GM12865 (cell line): ENCODE data around the gene PIGB.

ENCODE experiments used
- DNase-seq: peaks from one replicate; pipeline ENCODE4 v3.0.0; 2010; ENCODE audit warnings: low read depth
- H3K4me3 ChIP-seq: 2 replicates; pipeline ENCODE4 v1.5.1; 2011; ENCODE audit warnings: mild to moderate bottlenecking, low read depth, low read length, control low read depth
- CTCF ChIP-seq: IDR thresholded peaks from 2 replicates; pipeline ENCODE4 v1.5.1; 2011; ENCODE audit warnings: low read length, control low read depth, low read depth, inconsistent platforms; ENCODE audit not compliant: insufficient read depth; ENCODE audit errors: missing control alignments

PIGB gene

GRCh38 chr15:55357774-55358173 lies 38.8 kb downstream of the PIGB start:
- no peak for TF ChIP-seq CTCF
- DNase-seq: no peak
- H3K4me3 ChIP-seq: no peak overlapping the region

DNA sequence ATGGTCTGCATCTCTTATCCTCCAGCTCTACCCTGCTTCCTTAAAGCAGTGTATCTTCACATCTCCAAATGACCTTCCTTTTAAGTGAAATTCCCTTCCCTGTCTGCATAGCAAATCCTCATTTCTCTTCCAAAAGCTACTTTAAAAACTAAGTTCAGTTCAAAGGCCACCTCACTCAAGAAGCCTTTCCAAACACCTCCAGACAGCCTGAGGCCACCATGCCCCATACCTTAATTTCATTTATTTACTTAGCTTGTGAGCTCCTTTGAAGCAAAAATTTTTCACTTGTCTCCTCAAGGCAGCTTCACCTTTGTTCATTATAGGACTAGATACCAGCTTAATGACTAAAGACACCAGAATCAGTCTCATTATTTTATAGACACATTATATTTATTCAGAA lies 39.4 kb downstream of the PIGB start:
- TF ChIP-seq CTCF: no peak
- DNase-seq: no peak
- no peak overlapping the region for H3K4me3 ChIP-seq

DNA sequence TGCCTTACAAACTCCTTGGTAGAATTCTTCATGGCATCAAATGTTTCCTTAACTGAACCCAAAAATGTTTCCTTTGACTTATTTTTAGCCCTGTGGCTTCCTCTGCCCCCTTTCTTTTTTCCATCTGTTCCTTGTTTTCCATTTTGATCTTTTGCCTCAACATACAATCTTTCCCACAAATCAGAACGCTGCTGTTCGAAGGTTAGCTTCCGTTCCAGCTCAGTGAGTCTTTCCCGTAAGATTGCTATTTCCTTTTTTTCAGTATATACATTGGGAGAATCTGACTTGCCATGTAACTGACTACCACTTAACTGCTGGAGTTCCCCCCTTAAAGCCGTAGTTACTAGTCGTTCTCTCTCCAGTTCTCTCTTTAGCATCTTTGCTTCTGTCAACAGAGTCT lies 41.2 kb downstream of the PIGB start:
- no peak for DNase-seq
- no peak overlapping the region for H3K4me3 ChIP-seq
- TF ChIP-seq CTCF: no peak

GRCh38 chr15:55361048-55361447 lies 42.0 kb downstream of the PIGB start:
- no peak overlapping the region for H3K4me3 ChIP-seq
- DNase-seq: no peak
- no peak for TF ChIP-seq CTCF

GRCh38 chr15:55362641-55363040 lies 43.6 kb downstream of the PIGB start:
- H3K4me3 ChIP-seq: no peak overlapping the region
- DNase-seq: no peak
- TF ChIP-seq CTCF: no peak

GRCh38 chr15:55366981-55367380 lies 48.0 kb downstream of the PIGB start:
- TF ChIP-seq CTCF: no peak
- no peak for DNase-seq
- H3K4me3 ChIP-seq: no peak overlapping the region

DNA sequence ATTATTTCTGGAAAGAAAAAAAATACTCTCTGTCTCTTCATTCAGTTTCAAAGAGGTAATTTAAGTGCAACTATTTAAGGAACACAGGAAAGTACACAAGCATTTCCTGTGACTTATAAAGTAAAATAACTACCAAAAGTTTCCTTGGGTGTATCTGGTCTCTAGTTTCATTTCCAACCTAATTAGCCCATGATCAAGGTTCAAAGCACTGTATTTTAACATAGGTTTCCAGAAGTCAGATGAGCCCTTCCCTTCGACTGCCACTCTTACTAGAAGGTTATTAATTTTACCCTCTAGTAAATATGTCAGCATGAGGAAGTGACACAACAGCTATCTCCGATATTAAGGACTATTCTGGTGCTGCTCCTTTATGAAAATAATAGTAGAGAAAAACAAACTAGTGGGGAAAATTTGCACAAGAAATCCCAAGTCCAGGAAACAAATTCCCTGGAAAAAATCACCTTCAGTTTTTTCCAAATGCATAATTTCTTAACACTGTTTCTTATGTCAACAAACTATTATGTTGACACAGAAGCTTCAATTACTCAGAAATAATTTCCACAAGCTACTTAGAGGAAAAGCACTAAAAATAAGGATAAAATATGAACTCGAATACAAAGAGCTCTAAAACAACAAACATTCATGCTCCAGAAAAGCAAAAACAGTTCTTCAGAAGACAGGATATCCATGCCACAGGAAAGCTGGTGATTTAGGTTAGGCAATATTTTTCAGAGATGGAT lies 53.8 kb downstream of the PIGB start:
- peak; percentile 49 for DNase-seq
- 0 out of 2 replicates have a peak overlapping the region, but pooled peaks have one; percentile 6 for H3K4me3 ChIP-seq
- TF ChIP-seq CTCF: no peak
